Inflammatory macrophage treated with lipopolysaccharide for 1 hour (primary cell): Measurements from ENCODE around the gene ANO7.

Source experiments
- DNase-seq, 2 donors: peaks; one replicate each; pipeline ENCODE4 v3.0.0-alpha.2; 2020 to 2022

The ANO7 gene

DNA sequence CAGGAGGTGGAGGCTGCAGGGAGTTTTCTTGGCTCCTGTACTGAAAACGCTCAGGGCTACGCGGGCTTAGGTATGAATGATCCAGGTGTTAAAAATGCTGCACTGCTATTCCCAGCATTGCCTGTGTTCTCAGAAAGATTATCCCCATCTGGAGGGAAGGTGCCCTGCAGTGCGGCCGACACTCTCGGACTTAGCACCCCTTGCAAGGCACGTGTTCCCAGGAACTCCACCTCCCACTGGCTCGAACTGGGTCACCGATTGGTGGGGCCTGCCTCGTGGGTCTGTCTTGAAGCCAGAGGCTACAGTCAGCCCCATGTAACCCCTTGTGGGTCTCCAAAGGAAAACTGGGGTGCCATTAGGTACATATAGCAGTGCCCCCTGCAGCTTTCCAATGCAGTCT lies 25.7 kb downstream of the ANO7 start:
- no peak for DNase-seq

DNA sequence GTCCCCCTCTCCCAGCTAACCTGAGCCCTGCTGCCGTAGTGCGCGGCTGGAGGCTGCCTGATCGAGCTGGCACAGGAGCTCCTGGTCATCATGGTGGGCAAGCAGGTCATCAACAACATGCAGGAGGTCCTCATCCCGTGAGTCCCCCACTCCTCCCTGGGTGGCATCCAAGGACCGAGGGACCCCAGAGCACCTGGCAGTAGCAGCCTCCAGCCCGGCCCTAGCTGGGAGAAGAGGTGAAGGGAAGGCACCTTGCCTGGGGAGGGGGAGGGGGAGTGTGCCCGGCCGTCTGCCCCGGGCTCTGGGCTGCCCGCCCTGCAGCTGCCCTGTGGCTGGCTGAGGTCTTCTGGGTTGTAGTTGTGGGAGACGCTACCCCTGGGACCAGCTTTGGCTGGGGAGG lies 26.3 kb downstream of the ANO7 start:
- no peak for DNase-seq

DNA sequence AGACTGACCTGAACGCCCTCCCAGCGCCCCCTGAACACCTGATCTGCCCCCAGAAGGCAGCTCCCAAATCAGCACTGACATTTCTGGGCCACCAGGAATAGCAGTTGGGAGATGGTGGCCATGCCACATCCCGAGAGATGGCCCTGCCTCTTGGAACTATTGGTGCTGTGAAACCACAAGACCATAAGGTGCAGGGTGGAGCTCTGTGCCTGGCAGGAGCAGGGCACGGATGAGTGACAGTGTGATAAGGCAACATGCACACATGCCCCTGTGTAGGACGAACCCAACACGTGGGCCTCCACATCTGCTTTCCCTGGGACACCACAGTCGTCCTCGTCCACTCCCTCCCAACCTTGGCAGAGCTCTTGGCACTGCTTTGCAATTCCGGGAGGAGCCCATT lies 26.9 kb downstream of the ANO7 start:
- no peak for DNase-seq

DNA sequence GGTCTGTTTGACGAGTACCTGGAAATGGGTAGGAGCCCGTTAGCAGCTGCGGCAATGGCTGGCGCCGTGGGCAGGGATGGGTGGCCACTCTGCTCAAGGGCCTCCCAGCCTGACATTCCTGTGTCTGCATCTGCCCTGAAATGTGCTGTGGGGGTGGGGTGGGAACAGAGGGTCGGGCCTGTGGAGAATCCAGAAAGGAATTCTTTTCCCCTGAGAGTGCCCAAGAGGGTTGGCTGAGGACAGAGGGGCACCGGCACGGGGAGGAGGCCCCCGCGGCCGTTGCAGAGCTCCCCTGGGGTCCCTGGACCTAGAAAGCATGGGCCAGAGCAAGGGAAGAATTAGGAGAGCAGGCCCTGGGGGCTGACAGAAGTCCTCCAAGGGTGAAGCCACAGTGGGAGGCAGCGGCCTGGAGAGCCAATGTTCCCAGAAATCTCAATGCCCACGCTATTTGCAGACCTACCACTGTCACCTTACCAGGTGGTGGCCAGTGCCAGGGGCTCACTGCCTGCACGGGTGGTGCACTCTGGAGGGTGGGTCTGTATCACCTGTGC lies 27.8 kb downstream of the ANO7 start:
- DNase-seq, result no peak

DNA sequence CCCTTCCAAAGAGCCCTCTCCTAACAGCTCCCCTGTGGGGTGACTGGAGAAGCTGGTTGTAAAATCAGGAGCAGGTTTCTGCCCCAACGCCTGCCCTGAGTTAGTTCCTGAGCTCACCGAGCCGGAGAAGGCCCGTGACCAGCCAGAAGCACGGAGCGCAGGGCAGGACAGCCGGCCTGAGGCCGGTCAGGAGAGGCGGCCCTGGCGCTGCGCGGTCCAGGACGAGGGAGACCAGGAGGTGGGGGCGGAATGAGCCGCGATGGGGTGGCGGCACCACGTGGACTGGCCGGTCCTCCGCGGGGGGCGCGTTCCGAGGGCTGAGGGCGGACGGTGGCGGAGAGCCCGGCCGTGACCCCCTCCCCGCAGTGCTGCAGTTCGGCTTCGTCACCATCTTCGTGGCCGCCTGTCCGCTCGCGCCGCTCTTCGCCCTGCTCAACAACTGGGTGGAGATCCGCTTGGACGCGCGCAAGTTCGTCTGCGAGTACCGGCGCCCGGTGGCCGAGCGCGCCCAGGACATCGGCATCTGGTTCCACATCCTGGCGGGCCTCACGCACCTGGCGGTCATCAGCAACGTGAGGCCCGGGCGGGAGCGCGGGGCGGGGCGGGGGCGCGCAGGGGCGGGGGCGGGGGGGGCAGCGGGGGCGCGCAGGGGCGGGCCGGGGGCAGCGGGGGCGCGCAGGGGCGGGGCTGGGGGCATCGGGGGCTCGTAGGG lies 29.0 kb downstream of the ANO7 start:
- DNase-seq, result peak; percentile 19 to 22

DNA sequence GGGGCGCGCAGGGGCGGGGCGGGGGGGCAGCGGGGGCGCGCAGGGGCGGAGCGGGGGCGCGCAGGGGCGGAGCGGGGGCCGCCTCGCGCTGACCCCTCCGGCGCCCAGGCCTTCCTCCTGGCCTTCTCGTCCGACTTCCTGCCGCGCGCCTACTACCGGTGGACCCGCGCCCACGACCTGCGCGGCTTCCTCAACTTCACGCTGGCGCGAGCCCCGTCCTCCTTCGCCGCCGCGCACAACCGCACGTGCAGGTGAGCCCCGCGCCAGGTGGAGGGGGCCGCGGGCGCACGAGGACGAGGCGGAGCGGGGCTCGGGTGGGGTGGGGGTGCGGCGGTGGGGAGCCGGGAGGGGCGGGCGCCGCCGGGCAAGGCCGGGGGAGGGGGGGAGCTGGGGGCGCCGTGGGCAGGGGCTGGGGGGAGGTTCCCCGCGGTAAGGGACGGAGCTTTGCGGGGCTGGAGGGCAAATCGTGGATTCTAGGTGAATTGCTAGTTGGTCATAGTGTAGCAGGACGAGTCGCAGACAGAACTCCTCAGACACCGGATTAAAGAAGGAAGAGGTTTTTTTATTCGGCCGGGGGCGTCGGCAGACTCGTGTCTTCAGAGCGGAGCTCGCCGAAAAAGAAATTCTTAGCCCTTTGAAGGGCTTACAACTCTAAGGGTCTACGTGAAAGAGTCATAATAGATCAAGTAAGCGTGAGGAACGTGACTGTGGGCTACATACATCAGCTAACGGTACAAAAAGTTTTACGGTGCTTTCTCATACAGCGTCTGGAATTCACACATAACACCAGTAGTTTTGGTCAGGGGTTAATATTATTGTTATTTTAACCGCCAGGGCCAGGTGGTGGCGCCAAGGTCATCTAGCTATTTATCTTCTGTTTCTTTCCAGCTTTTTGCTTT lies 29.9 kb downstream of the ANO7 start:
- DNase-seq, result peak; percentile 33 to 36

DNA sequence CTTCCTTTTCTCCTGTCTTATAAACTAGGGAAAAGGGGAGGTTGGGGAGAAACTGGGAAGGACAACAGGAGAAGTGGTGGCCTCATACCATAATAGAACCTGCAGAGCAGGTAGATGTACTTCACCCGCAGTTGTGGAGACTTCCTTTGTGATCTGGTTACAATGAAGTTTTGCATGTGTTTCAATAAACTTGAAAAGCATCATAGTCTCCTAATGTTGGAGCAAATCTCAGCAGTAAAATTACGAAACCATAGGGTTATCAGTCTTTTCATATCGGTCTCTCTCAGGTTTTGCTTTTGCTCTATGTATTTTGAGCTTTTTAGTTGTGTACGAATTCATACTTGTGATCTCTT lies 30.5 kb downstream of the ANO7 start:
- DNase-seq, result no peak

DNA sequence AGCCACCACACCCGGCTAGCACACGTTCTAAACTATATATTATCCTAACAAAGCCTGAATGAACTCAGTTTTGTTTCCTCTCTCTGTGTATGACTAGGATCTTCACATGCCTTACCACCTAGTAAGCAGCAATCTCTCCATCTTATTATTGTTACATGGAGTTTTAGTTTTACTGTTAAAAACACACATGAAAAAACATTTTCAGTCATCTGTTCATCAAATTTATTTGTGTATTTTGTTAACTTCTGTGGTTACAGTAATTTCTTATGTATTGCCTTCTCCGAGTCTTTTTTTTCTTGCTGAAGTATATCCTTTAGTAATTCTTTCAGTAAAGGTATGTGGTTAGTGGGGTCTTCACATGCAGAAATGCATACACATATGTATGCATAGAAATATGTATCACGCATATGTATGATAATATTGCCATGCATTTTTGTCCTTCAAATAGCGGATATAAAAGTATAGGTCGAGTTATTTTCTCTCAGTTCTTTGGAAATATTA lies 31.4 kb downstream of the ANO7 start:
- DNase-seq, result no peak

DNA sequence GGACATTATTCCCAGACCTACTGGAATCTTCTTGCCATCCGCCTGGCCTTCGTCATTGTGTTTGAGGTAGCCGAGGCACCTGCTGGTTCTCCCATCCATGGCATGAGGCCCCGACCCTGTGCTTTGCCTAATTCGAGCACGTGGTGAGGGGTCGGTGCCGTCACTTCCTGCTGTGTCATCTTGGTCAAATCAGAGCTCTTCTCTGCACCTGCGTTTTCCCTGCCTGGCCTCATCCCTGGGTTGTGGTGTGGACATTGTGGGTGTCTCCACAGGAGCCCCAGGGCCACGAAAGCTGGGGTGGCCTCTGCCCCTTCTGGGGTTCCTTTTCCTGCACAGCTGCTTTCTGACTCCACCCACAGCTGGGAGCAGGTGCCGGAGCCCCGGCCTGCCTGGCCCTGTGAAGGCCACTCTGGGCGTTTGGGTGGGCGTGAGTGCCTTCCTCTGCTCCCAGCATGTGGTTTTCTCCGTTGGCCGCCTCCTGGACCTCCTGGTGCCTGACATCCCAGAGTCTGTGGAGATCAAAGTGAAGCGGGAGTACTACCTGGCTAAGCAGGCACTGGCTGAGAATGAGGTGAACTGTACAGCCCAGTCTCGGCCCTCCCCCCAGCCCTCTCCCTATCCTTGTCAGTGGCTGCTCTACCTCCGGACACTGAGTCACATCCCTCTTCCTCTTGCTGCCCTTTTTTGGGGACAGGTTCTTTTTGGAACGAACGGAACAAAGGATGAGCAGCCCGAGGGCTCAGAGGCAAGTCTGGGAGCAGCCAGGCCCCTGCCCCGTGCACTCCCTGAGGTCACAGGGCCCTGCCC lies 34.9 kb downstream of the ANO7 start:
- DNase-seq, result peak in 1 of 2 donors; percentile 34

DNA sequence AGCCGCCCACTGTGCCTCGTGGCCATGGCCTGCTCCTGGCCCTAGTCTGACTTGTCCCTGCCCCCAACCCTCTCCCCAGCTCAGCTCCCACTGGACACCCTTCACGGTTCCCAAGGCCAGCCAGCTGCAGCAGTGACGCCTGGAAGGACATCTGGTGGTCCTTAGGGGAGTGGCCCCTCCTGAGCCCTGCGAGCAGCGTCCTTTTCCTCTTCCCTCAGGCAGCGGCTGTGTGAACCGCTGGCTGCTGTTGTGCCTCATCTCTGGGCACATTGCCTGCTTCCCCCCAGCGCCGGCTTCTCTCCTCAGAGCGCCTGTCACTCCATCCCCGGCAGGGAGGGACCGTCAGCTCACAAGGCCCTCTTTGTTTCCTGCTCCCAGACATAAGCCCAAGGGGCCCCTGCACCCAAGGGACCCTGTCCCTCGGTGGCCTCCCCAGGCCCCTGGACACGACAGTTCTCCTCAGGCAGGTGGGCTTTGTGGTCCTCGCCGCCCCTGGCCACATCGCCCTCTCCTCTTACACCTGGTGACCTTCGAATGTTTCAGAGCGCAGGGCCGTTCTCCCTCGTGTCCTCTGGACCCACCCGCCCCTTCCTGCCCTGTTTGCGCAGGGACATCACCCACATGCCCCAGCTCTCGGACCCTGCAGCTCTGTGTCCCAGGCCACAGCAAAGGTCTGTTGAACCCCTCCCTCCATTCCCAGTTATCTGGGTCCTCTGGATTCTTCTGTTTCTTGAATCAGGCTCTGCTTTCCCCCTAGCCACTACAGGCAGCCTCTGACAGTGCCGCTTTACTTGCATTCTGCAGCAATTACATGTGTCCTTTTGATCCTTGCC lies 35.8 kb downstream of the ANO7 start:
- DNase-seq, result peak in 1 of 2 donors; percentile 11

DNA sequence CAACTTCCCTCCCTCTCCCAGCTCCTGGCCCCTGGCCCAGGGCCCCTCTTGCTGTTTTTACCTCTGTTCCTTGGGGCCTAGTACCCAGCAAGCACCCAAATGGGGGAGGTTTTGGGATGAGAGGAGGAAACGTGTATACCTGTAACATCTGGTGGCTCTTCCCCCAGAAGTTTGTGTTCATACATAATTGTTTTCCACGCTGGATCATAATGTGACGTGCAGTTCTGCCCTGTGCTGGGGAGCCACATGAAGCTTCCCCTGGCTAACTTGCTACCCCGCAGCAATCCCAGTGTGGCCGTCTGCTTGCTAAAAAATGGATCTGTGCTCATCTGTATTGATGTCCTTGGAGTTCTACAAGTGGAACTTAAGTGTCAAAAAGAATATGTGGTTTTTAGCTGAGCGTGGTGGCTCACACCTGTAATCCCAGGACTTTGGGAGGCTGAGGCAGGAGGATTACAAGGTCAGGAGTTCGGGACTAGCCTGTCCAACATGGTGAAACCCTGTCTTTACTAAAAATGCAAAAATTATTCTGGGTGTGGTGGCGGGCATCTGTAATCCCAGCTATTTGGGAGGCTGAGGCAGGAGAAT lies 36.5 kb downstream of the ANO7 start:
- DNase-seq, result no peak

DNA sequence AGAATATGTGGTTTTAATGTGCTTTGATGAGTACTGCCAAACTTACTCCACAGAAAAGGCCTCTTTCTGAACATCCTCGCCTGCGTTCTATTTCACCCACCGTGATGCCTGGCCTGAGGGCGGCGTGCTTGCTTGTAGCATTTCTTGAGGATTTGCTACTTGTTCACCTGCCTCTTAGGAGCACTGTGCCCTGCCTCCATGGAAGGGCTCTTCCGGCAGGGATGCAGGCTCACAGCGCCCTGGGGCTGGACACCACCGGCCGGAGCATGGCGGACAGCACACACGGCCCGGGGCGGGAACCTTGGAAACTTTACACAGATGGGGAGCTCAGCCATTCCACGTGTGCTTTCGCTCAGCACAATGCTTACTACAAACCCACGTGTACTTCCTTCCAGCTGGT lies 37.1 kb downstream of the ANO7 start:
- no peak for DNase-seq

DNA sequence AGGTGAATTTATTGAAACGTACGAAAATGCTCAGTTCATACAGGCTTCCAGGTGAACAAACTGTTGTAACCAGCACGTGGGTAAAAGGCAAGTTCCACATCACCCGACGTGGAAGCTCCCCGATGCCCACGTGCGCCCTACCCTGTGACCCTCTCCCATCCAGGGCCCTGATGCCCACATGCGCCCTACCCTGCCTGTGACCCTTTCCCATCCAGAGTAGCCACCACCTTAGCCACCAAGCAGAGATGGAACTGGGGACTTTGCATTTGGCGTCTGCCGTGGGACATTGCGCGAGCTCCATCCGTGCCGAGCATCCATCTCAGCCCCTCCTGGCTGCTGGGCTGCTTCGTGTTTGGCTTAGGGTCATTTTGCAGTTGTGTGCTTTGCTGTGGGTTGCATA lies 37.5 kb downstream of the ANO7 start:
- DNase-seq, result no peak

DNA sequence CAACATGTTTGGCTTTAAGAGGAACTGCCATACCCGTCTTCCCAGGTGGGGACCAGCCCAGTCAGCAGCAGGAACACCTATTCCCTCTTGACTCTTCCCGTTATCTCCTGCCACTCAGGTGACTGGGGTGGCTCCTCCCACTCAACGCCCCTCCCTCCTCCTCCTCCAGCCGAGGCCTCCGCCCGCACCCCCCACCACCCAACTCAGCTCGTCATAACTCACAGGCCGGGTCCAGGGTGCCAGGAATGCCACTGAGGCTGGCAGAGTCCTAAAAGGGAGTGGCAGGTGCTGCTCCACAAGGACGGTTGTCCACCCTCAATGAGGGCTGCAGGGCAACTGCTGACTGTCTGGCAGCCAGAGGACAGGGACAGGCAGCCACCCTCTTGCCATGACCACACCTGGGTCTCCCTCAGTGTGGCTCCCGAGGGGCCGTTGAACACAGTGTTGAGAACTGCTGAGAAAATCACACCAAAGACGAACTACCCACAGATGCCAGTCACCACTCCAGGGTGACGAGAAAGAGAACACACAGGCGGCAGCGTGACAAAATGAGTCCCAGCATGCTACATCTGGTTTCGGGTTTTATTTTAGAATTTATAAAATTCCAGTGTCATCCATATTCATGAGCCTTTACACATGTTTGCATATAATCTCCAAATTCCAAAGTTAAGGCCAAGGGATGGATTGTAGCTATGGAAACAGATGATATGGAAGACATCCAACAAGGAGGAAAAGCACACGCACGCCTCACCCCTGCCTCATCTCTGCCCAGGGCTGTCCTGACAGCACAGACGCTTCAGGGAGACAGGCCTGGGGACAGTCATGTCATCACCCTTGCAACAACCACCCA lies 38.5 kb downstream of the ANO7 start:
- no peak for DNase-seq

DNA sequence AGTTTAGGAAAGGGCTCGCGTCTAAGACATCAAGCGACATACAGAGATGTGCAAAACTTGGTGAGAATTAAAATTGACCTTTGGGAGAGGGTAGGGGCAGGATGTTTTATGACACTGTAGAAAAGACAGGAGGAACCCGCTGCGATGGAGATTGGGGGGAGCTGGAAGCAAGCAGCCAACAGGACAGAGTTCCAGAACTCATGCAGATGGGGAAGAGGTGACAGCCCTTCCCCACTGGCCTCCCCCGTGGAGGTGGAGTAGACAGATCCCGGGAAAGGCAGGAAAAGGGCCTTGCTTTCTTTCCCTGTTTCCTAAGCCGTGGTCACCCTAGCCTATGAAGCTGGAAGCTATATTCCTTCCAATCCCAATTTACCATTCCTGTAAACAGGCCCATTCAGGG lies 39.1 kb downstream of the ANO7 start:
- DNase-seq, result no peak

DNA sequence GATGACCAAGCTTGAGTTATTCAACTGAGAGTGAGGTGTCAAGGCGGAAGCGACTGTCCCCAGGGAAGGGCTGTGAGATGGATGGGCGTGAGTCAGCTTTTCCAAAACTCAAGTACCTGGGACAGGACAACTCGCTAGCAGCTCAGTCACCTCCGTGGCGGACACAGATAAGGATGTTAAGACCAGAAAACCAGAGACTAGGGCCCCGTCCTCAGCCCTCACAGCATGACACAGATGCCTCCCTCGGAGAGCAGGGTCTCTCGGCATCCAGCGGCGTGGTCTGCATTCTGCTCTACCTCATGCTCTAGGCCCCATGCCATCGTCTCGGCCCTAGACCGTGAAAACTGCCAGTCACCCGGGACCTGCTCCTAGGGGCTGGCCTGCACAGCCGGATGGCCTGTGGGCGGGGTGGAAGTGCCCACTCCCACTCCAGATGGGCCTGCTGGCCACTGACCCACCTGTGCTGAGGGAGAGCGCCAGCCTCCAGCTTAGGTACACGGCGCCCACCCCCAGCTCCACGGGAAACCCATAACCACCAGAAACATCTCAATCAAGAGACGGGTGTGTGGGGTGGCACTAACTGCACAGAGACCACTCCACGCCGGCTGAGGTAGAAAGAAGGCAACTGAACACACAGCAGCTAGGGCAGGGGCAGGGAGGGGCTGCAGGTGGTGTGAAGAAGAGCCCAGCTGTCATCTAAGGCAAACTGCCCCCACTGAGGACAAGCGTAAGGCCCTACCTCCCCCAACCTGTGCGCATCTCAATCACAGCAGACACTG lies 39.8 kb downstream of the ANO7 start:
- DNase-seq, result no peak

DNA sequence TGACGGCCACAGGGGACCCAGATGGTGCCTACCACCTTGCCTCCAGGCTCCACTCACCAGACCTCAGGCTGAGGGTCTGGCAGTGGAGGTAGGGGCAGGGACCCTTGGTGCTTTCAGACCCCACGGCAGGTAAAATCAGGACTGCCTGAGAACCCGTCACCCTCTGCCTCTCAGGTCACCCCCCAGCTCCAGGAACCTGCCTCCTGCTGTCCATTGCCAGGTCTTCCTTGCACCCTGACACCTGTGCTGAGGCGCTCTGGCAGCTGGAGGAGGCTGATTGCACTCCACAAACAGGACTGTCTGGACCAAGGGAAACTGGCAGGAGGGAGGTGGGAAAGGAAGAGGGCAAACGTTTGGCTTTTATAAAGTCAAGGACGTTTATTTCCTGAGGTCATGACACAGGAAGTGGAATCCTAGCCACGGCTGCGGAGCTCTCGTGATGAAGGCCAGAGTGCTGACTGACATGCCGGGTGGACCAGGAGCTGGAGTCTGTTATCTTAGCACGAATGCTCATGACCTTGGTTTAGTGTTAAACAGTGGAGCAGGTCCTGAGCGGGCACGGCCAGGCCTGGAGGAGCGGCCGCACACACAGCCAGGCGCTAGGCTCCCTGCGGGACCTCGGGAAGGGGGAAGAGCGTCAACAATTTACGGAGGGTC lies 40.5 kb downstream of the ANO7 start:
- DNase-seq, result no peak

DNA sequence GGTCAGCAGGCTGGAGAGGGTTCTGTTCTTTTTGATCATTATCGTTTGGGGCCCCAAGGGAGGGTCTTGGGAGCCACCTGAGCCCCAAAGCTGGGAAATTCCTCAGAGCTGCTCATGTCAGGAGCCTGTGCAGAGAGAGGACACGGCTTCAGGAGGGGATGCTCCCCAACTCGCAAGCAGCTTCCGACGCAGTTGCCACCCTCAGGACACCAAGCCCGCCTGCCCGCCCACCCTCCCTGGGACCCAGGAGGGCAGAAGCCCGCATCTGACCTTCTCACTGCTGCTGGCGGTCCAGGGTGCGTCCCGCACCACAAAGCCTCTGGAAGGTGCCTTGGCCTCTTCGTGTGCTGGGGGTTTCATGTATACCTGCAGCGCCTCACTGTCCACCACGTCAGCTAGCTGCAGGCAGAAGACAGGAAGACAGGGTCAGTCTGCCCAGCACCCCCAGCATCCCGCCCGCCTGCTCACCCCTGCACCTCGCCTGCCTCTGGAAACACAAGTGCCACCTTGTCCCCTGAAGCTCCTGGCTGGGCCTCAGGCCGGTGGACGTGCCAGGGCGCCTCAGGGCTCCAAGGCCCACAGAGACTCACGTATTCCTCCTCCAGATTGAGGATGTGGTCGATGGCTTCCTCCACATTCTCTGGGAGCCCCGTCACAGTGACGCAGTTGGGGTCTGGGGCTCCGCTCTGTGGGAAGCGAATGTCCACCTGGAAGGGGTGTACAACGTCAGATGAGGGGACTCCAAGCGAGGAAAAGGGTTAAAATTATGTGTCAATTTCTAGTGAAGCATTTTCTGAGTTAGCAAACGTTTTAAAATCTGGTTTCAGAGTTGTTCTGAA lies 41.3 kb downstream of the ANO7 start:
- no peak for DNase-seq
